Trophoblast cell (in vitro differentiated cells and primary cell): Measurements from ENCODE around the gene LPP.

Source experiments
- DNase-seq, 2 donors: peaks; one replicate each; pipeline ENCODE4 v3.0.0-alpha.2; 2016
- H2AFZ ChIP-seq: 2 replicates; pipeline ENCODE4 v1.6.1; 2013; ENCODE audit warnings: low read length, moderate library complexity, mild to moderate bottlenecking; ENCODE audit not compliant: insufficient read depth, poor library complexity
- H2AK5ac ChIP-seq: 2 replicates; pipeline ENCODE4 v1.6.1; 2013; ENCODE audit warnings: mild to moderate bottlenecking, low read length
- H2BK120ac ChIP-seq: 2 replicates; pipeline ENCODE4 v1.6.1; 2013; ENCODE audit warnings: low read length, mild to moderate bottlenecking, moderate library complexity; ENCODE audit not compliant: insufficient read depth, poor library complexity
- H2BK12ac ChIP-seq: 2 replicates; pipeline ENCODE4 v1.6.1; 2013; ENCODE audit warnings: mild to moderate bottlenecking, low read length, moderate library complexity
- H2BK5ac ChIP-seq: 2 replicates; pipeline ENCODE4 v1.6.1; 2013; ENCODE audit warnings: low read length, low read depth, moderate library complexity, mild to moderate bottlenecking; ENCODE audit not compliant: poor library complexity
- H3K14ac ChIP-seq: 2 replicates; pipeline ENCODE4 v1.6.1; 2013; ENCODE audit warnings: mild to moderate bottlenecking, low read length
- H3K18ac ChIP-seq: 2 replicates; pipeline ENCODE4 v1.6.1; 2013; ENCODE audit warnings: mild to moderate bottlenecking, low read length
- H3K23ac ChIP-seq: 2 replicates; pipeline ENCODE4 v1.6.1; 2013; ENCODE audit warnings: low read length
- H3K27ac ChIP-seq: 2 replicates; pipeline ENCODE4 v1.5.1; 2013; ENCODE audit warnings: low read depth, mild to moderate bottlenecking, inconsistent platforms, low read length, moderate library complexity
- H3K27me3 ChIP-seq: 2 replicates; pipeline ENCODE4 v1.6.1; 2013; ENCODE audit warnings: inconsistent platforms, mild to moderate bottlenecking, low read length, moderate library complexity; ENCODE audit not compliant: insufficient read depth
- H3K36me3 ChIP-seq, 2 experiments: 1 replicate in 1 of 2; 2 replicates in 1 of 2; pipeline ENCODE4 v1.6.1; 2013; ENCODE audit warnings: low read length in 2 of 2, mild to moderate bottlenecking in 2 of 2, moderate library complexity in 1 of 2; ENCODE audit not compliant: insufficient read depth in 2 of 2, control insufficient read depth in 1 of 2
- H3K4ac ChIP-seq: 2 replicates; pipeline ENCODE4 v1.6.1; 2013; ENCODE audit warnings: low read depth, mild to moderate bottlenecking, low read length, moderate library complexity
- H3K4me1 ChIP-seq, 2 experiments: 1 replicate in 1 of 2; 2 replicates in 1 of 2; pipeline ENCODE4 v1.6.1; 2013; ENCODE audit warnings: low read length in 2 of 2, mild to moderate bottlenecking in 2 of 2, moderate library complexity in 1 of 2; ENCODE audit not compliant: insufficient read depth in 2 of 2, control insufficient read depth in 1 of 2
- H3K4me2 ChIP-seq: 2 replicates; pipeline ENCODE4 v1.6.1; 2013; ENCODE audit warnings: inconsistent platforms, mild to moderate bottlenecking, low read length, moderate library complexity
- H3K4me3 ChIP-seq: 2 replicates; pipeline ENCODE4 v1.5.1; 2013; ENCODE audit warnings: mild to moderate bottlenecking, low read depth, low read length, inconsistent platforms
- H3K79me1 ChIP-seq: one replicate; pipeline ENCODE4 v1.6.1; 2013; ENCODE audit warnings: low read length
- H3K79me2 ChIP-seq: 2 replicates; pipeline ENCODE4 v1.6.1; 2013; ENCODE audit warnings: low read length, mild to moderate bottlenecking; ENCODE audit not compliant: control insufficient read depth, insufficient read depth, poor library complexity
- H3K9ac ChIP-seq: 2 replicates; pipeline ENCODE4 v1.6.1; 2013; ENCODE audit warnings: mild to moderate bottlenecking, low read length
- H3K9me3 ChIP-seq: 2 replicates; pipeline ENCODE4 v1.6.1; 2013; ENCODE audit warnings: low read depth, mild to moderate bottlenecking, control low read depth, inconsistent platforms, low read length; ENCODE audit not compliant: insufficient read depth
- H4K12ac ChIP-seq: 2 replicates; pipeline ENCODE4 v1.6.1; 2013; ENCODE audit warnings: low read depth, mild to moderate bottlenecking, low read length, moderate library complexity
- H4K8ac ChIP-seq: 2 replicates; pipeline ENCODE4 v1.6.1; 2013; ENCODE audit warnings: low read depth, mild to moderate bottlenecking, low read length, moderate library complexity
- H4K91ac ChIP-seq: one replicate; pipeline ENCODE4 v1.6.1; 2013; ENCODE audit warnings: low read depth, mild to moderate bottlenecking, low read length, moderate library complexity
- WGBS: extraction: QIAGEN DNeasy Blood & Tissue Kit; methylation state at CpG from one replicate; pipeline ENCODE4 v1.1.7; 2013; ENCODE audit warnings: missing lambda C conversion rate; ENCODE audit not compliant: insufficient read length, insufficient coverage; ENCODE audit errors: extremely low coverage; 5-methylcytosine and 5-hydroxymethylcytosine counted together

LPP gene

DNA sequence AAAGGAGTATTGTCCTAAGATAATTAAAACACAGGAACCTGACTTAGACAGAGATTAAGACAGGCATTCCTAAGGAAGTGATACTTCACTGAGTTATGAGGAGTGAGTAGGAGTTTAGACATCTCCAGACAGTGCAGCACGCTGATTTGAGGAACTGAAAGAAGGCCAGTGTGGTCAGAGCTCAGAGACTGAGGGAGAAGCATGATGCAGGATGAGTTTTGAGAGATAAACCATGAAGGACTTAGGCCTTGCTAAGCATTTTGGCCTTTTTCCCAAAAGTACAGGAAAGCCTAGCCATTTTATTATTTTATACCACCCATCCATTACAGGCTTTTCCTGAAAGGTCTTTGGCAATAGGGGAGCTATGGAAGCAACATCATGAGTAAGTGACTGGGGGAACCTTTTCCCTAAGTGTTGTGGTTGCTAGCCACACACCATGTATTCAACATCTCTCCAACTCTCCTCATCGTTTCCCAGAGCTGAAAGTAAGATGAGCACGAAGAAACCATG is 642.2 kb downstream of the LPP start:
- H3K9me3 ChIP-seq: no peaks in the 10 kb centered on the region
- H3K9ac ChIP-seq: no peak overlapping the region
- H3K27ac ChIP-seq: no peak overlapping the region
- H3K4me1 ChIP-seq: peaks cover 0 to 4% of the 10 kb centered on the region in 2 experiments
- no CpG with 5 or more reads among the region's 3 CpGs for whole genome bisulfite sequencing
- no peak overlapping the region for H2AFZ ChIP-seq
- H4K12ac ChIP-seq: no peak overlapping the region
- H3K4ac ChIP-seq: no peak overlapping the region
- H4K91ac ChIP-seq: no peak overlapping the region
- H3K14ac ChIP-seq: no peak overlapping the region
- no peak overlapping the region for H3K4me3 ChIP-seq
- H2BK12ac ChIP-seq: no peak overlapping the region
- H2BK5ac ChIP-seq: no peak overlapping the region
- no peak overlapping the region for H3K18ac ChIP-seq
- H3K4me2 ChIP-seq: no peak overlapping the region
- no peaks in the 10 kb centered on the region for H3K36me3 ChIP-seq
- H3K79me2 ChIP-seq: no peaks in the 10 kb centered on the region
- H2BK120ac ChIP-seq: no peak overlapping the region
- no peak overlapping the region for H3K23ac ChIP-seq
- no peak overlapping the region for H2AK5ac ChIP-seq
- H3K79me1 ChIP-seq: no peaks in the 10 kb centered on the region
- H4K8ac ChIP-seq: no peak overlapping the region
- peak; percentile 30 to 37 for DNase-seq
- no peaks in the 10 kb centered on the region for H3K27me3 ChIP-seq

DNA sequence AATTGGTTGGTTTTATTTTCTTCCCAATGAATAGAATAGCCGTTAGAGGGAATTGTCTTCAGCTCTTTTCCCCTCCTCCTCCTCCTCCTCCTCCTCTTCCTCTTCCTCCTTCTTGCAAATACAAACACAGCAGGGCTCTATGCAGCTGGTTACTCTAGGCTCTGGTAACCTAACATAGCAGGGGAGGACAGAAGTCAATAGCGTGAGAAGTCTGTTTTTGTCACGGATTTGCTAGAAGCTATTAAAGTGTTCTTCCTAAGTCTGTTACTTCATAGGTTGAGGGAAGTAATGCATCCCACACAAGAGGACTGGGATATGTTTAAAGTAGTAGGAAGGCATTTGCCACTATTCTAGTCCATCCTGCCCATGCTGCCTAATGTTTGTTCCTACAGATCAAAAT is 643.1 kb downstream of the LPP start:
- no peaks in the 10 kb centered on the region for H3K36me3 ChIP-seq

DNA sequence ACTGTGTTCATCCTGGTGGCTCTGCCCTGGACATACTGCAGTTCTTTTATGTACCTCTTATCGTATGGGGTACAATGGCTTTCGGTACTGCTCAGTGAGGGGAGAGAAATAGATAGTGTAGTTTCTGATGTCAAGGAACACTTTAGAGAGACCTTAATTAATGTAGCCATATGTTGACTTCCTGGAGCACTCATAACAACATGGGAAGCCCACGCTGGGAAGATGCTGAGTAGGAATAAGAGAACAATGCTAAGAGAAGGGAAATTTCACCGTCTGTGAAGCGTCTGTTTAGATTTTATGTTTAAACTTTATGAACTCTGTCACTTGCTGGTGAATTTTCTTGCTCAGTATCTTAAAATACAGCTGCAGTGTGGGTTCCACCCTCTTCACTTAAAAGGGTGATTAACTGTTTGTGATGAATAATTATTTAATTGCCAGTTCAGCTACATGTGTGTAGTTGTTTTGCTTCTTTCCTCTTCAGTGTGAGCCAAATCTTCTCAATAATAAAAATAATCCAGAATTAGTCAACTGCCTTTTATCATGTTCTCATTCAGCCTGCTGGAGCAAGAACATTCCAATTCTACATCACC is 644.7 kb downstream of the LPP start:
- no peak overlapping the region for H2BK120ac ChIP-seq
- H4K12ac ChIP-seq: no peak overlapping the region
- H4K91ac ChIP-seq: no peak overlapping the region
- no peak overlapping the region for H3K27ac ChIP-seq
- H2AK5ac ChIP-seq: no peak overlapping the region
- H3K14ac ChIP-seq: no peak overlapping the region
- H3K79me1 ChIP-seq: no peaks in the 10 kb centered on the region
- H3K27me3 ChIP-seq: no peaks in the 10 kb centered on the region
- no peak overlapping the region for H3K18ac ChIP-seq
- no peak for DNase-seq
- no peak overlapping the region for H3K23ac ChIP-seq
- H3K36me3 ChIP-seq: no peaks in the 10 kb centered on the region
- H2BK5ac ChIP-seq: no peak overlapping the region
- H3K4me2 ChIP-seq: no peak overlapping the region
- no peak overlapping the region for H3K9ac ChIP-seq
- H2BK12ac ChIP-seq: no peak overlapping the region
- no CpG with 5 or more reads among the region's 5 CpGs for WGBS
- no peak overlapping the region for H2AFZ ChIP-seq
- H3K4ac ChIP-seq: no peak overlapping the region
- H4K8ac ChIP-seq: no peak overlapping the region
- peaks cover 0 to 4% of the 10 kb centered on the region in 2 experiments for H3K4me1 ChIP-seq
- no peak overlapping the region for H3K4me3 ChIP-seq
- no peaks in the 10 kb centered on the region for H3K79me2 ChIP-seq
- H3K9me3 ChIP-seq: no peaks in the 10 kb centered on the region

More for the DNA sequence above, 643.1 kb downstream of the LPP start:
- H2AK5ac ChIP-seq: no peak overlapping the region
- DNase-seq: no peak
- no peak overlapping the region for H3K14ac ChIP-seq
- peaks cover 0 to 4% of the 10 kb centered on the region in 2 experiments for H3K4me1 ChIP-seq
- H3K79me1 ChIP-seq: no peaks in the 10 kb centered on the region
- H4K91ac ChIP-seq: no peak overlapping the region
- H2BK5ac ChIP-seq: no peak overlapping the region
- no peak overlapping the region for H3K9ac ChIP-seq
- no peak overlapping the region for H3K4me2 ChIP-seq
- H3K27me3 ChIP-seq: no peaks in the 10 kb centered on the region
- H4K8ac ChIP-seq: no peak overlapping the region
- no peak overlapping the region for H3K4me3 ChIP-seq
- no peak overlapping the region for H4K12ac ChIP-seq
- H3K4ac ChIP-seq: no peak overlapping the region
- H2BK12ac ChIP-seq: no peak overlapping the region
- no peaks in the 10 kb centered on the region for H3K9me3 ChIP-seq
- H3K79me2 ChIP-seq: no peaks in the 10 kb centered on the region
- H3K23ac ChIP-seq: no peak overlapping the region
- H2AFZ ChIP-seq: no peak overlapping the region
- no peak overlapping the region for H2BK120ac ChIP-seq
- no peak overlapping the region for H3K18ac ChIP-seq
- no CpG with 5 or more reads among the region's 3 CpGs for WGBS
- no peak overlapping the region for H3K27ac ChIP-seq

DNA sequence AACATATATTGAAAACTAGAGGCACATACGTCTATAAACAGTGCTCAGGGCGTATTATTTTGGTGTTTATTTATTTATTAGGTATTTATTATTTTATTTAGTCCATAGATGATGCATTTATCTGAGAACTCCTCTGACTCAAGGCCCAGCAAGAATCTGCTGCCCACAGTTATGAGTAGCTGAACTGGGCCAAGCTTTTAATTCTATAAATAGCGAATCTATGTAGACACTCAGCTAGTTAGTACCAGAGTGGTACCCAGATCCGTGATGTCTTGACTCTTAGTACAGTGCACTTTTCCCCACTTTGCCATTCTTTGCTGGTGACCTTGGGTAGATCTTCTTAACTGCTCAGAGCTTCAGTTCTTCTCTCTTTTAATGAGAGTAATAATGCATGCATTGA is 647.4 kb downstream of the LPP start:
- no peak overlapping the region for H3K27ac ChIP-seq
- WGBS: no CpG with 5 or more reads among the region's 4 CpGs
- DNase-seq: no peak

More for the DNA sequence above, 647.4 kb downstream of the LPP start:
- Histone ChIP-seq H3K14ac (no peak overlapping the region), H3K36me3 (no peaks in the 10 kb centered on the region), H2BK5ac (no peak overlapping the region), H3K4ac (no peak overlapping the region), H3K27me3 (no peaks in the 10 kb centered on the region), H3K9me3 (no peaks in the 10 kb centered on the region), H3K79me2 (no peaks in the 10 kb centered on the region), H3K4me2 (no peak overlapping the region), H2BK12ac (no peak overlapping the region), H3K23ac (no peak overlapping the region), H3K18ac (no peak overlapping the region), H3K79me1 (no peaks in the 10 kb centered on the region), H2AFZ (no peak overlapping the region), H3K4me1 (peaks cover 0 to under 1% of the 10 kb centered on the region in 2 experiments), H3K9ac (no peak overlapping the region), H4K8ac (no peak overlapping the region), H4K91ac (no peak overlapping the region), H2BK120ac (no peak overlapping the region), H3K4me3 (no peak overlapping the region), H2AK5ac (no peak overlapping the region), H4K12ac (no peak overlapping the region)
